ENCODE results near the gene DCUN1D5. TPM values are rescaled to one million over a fixed set of nuclear protein-coding genes. Genes with fewer than 3 reads are reported as not detected.
A peak's percentile ranks its signal among the peaks of the same experiment; 100 is the strongest.

Gene DCUN1D5
- total RNA-seq (ENCODE audit: unreplicated experiment) = 28.5 TPM
- long read RNA-seq, transcript DCUN1D5-201 (8 exons, 1,337 nt) = major isoform, 19 of 25 reads
- long read RNA-seq, partial matches to known transcripts = 0 of 25 reads
- long read RNA-seq, other reads (novel, unspliced or antisense) = 5 of 25 reads

GRCh38 chr11:103091801-103092524 lies at the start of gene DCUN1D5:
TSS of gene DCUN1D5 (minus strand) at chr11:103092160. CDS start at chr11:103091872, 288 bp downstream.
- Mint-ChIP-seq H3K9me3 (ENCODE audit: unreplicated experiment) (no peaks in the 10 kb centered on the region), H3K36me3 (ENCODE audit: low read depth, unreplicated experiment) (peaks cover 4% of the 10 kb centered on the region), H3K4me1 (ENCODE audit: unreplicated experiment) (peaks cover 12% of the 10 kb centered on the region), H3K27me3 (ENCODE audit: unreplicated experiment) (peaks cover 3% of the 10 kb centered on the region), H3K4me3 (ENCODE audit: unreplicated experiment) (peak within 1 kb of the TSS; percentile 97), H3K27ac (ENCODE audit: unreplicated experiment) (peak within 1 kb of the TSS; percentile 90)
- no peak for TF ChIP-seq CTCF (IDR thresholded peaks at IDR 0.05; ENCODE audit: unreplicated experiment)
- DNase-seq (ENCODE audit: low spot score) = peak; percentile 93

GRCh38 chr11:103125462-103125861 lies 33.5 kb upstream of the DCUN1D5 start:
- H3K27me3 Mint-ChIP-seq (ENCODE audit: unreplicated experiment) = no peaks in the 10 kb centered on the region
- H3K4me3 Mint-ChIP-seq (ENCODE audit: unreplicated experiment) = no peak overlapping the region
- no peaks in the 10 kb centered on the region for H3K9me3 Mint-ChIP-seq (ENCODE audit: unreplicated experiment)
- no peaks in the 10 kb centered on the region for H3K4me1 Mint-ChIP-seq (ENCODE audit: unreplicated experiment)
- no peak for DNase-seq (ENCODE audit: low spot score)
- H3K27ac Mint-ChIP-seq (ENCODE audit: unreplicated experiment) = no peak overlapping the region
- no peaks in the 10 kb centered on the region for H3K36me3 Mint-ChIP-seq (ENCODE audit: low read depth, unreplicated experiment)
- no peak for TF ChIP-seq CTCF (IDR thresholded peaks at IDR 0.05; ENCODE audit: unreplicated experiment)

GRCh38 chr11:103114836-103115235 lies 22.9 kb upstream of the DCUN1D5 start:
- Mint-ChIP-seq H3K27ac (ENCODE audit: unreplicated experiment) (no peak overlapping the region), H3K9me3 (ENCODE audit: unreplicated experiment) (no peaks in the 10 kb centered on the region), H3K36me3 (ENCODE audit: low read depth, unreplicated experiment) (peaks cover 4% of the 10 kb centered on the region), H3K4me1 (ENCODE audit: unreplicated experiment) (peaks cover 5% of the 10 kb centered on the region), H3K27me3 (ENCODE audit: unreplicated experiment) (peaks cover 1% of the 10 kb centered on the region), H3K4me3 (ENCODE audit: unreplicated experiment) (no peak overlapping the region)
- no peak for TF ChIP-seq CTCF (IDR thresholded peaks at IDR 0.05; ENCODE audit: unreplicated experiment)
- no peak for DNase-seq (ENCODE audit: low spot score)

- no peaks in the 10 kb centered on the region for H3K9me3 Mint-ChIP-seq (ENCODE audit: unreplicated experiment)
- peaks cover 2% of the 10 kb centered on the region for H3K27me3 Mint-ChIP-seq (ENCODE audit: unreplicated experiment)
- no peak for TF ChIP-seq CTCF (IDR thresholded peaks at IDR 0.05; ENCODE audit: unreplicated experiment)
- no peak for DNase-seq (ENCODE audit: low spot score)
- peaks cover 10% of the 10 kb centered on the region for H3K4me1 Mint-ChIP-seq (ENCODE audit: unreplicated experiment)
- peaks cover 4% of the 10 kb centered on the region for H3K36me3 Mint-ChIP-seq (ENCODE audit: low read depth, unreplicated experiment)
- no peak overlapping the region for H3K4me3 Mint-ChIP-seq (ENCODE audit: unreplicated experiment)
- H3K27ac Mint-ChIP-seq (ENCODE audit: unreplicated experiment) = no peak overlapping the region
Observed at GRCh38 chr11:103112364-103112763, 20.4 kb upstream of the DCUN1D5 start.

- peaks cover 4% of the 10 kb centered on the region for H3K36me3 Mint-ChIP-seq (ENCODE audit: low read depth, unreplicated experiment)
- H3K9me3 Mint-ChIP-seq (ENCODE audit: unreplicated experiment) = no peaks in the 10 kb centered on the region
- H3K27ac Mint-ChIP-seq (ENCODE audit: unreplicated experiment) = no peak overlapping the region
- peaks cover 2% of the 10 kb centered on the region for H3K27me3 Mint-ChIP-seq (ENCODE audit: unreplicated experiment)
- no peak for TF ChIP-seq CTCF (IDR thresholded peaks at IDR 0.05; ENCODE audit: unreplicated experiment)
- H3K4me3 Mint-ChIP-seq (ENCODE audit: unreplicated experiment) = no peak overlapping the region
- peaks cover 10% of the 10 kb centered on the region for H3K4me1 Mint-ChIP-seq (ENCODE audit: unreplicated experiment)
- DNase-seq (ENCODE audit: low spot score) = no peak
Observed at GRCh38 chr11:103111400-103111799, 19.4 kb upstream of the DCUN1D5 start.
